ENCODE data around the gene UMAD1.

The UMAD1 gene

DNA sequence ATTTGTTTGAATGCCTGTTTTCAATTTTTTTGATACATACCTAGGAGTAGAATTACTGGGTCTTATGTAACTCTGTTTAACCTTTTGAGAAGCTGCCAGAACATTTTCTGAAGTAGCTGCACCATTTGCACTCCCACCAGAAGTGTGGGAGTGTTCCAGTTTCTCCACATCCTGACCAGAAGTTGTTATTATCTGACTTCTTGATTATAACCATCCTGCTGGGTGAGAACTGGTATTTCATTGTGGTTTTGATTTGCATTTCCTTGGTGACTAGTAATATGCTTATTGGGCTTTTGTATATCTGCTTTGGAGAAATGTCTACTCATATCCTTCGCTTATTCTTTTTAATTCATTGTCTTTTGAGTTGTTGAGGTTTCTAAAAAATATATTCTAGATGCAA is 210.8 kb downstream of the UMAD1 start:
- TF ChIP-seq OSR1 (CRISPR knock-in tag; IDR thresholded peaks at IDR 0.05) (no peak), ZFP30 (CRISPR knock-in tag; IDR thresholded peaks at IDR 0.05) (no peak), CSDC2 (CRISPR knock-in tag; IDR thresholded peaks at IDR 0.05) (no peak), RARB (CRISPR knock-in tag; IDR thresholded peaks at IDR 0.05) (no peak), ESRRG (CRISPR knock-in tag; IDR thresholded peaks at IDR 0.05) (no peak), ISL1 (CRISPR knock-in tag; IDR thresholded peaks at IDR 0.05) (no peak), ZNF565 (CRISPR knock-in tag; conservative IDR thresholded peaks at IDR 0.05; ENCODE audit: low read depth) (no peak), ZC3H10 (CRISPR knock-in tag; IDR thresholded peaks at IDR 0.05) (no peak), GLIS3 (CRISPR knock-in tag; IDR thresholded peaks at IDR 0.05) (no peak), BACH2 (CRISPR knock-in tag; IDR thresholded peaks at IDR 0.05; ENCODE audit: borderline replicate concordance) (no peak)
- TF ChIP-seq, protein P1, sequence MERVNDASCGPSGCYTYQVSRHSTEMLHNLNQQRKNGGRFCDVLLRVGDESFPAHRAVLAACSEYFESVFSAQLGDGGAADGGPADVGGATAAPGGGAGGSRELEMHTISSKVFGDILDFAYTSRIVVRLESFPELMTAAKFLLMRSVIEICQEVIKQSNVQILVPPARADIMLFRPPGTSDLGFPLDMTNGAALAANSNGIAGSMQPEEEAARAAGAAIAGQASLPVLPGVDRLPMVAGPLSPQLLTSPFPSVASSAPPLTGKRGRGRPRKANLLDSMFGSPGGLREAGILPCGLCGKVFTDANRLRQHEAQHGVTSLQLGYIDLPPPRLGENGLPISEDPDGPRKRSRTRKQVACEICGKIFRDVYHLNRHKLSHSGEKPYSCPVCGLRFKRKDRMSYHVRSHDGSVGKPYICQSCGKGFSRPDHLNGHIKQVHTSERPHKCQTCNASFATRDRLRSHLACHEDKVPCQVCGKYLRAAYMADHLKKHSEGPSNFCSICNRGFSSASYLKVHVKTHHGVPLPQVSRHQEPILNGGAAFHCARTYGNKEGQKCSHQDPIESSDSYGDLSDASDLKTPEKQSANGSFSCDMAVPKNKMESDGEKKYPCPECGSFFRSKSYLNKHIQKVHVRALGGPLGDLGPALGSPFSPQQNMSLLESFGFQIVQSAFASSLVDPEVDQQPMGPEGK (CRISPR knock-in tag; IDR thresholded peaks at IDR 0.05; ENCODE audit: borderline replicate concordance) = no peak
- TF ChIP-seq, protein P2, sequence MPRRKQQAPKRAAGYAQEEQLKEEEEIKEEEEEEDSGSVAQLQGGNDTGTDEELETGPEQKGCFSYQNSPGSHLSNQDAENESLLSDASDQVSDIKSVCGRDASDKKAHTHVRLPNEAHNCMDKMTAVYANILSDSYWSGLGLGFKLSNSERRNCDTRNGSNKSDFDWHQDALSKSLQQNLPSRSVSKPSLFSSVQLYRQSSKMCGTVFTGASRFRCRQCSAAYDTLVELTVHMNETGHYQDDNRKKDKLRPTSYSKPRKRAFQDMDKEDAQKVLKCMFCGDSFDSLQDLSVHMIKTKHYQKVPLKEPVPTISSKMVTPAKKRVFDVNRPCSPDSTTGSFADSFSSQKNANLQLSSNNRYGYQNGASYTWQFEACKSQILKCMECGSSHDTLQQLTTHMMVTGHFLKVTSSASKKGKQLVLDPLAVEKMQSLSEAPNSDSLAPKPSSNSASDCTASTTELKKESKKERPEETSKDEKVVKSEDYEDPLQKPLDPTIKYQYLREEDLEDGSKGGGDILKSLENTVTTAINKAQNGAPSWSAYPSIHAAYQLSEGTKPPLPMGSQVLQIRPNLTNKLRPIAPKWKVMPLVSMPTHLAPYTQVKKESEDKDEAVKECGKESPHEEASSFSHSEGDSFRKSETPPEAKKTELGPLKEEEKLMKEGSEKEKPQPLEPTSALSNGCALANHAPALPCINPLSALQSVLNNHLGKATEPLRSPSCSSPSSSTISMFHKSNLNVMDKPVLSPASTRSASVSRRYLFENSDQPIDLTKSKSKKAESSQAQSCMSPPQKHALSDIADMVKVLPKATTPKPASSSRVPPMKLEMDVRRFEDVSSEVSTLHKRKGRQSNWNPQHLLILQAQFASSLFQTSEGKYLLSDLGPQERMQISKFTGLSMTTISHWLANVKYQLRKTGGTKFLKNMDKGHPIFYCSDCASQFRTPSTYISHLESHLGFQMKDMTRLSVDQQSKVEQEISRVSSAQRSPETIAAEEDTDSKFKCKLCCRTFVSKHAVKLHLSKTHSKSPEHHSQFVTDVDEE (CRISPR knock-in tag; IDR thresholded peaks at IDR 0.05) = no peak
- ATAC-seq = no peak

DNA sequence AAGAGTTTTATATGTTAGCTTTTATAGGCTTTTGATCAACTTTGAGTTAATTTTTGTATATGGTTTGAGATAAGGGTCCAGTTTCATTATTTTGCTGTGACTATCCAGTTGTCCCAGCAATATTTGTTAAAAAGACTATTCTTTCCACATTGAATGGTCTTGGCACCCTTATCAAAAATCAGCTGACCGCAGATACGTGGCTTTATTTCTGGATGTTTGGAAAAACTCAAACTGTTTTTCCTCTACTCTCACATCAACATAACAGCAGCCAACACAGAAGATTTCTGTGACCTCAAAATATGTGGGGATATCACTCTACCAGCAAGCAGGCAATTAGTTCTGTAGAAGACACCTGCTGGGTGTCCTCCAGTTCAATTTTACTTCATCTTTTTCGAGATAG is 211.4 kb downstream of the UMAD1 start:
- TF ChIP-seq ZFP30 (CRISPR knock-in tag; IDR thresholded peaks at IDR 0.05) (no peak), BACH2 (CRISPR knock-in tag; IDR thresholded peaks at IDR 0.05; ENCODE audit: borderline replicate concordance) (no peak), GLIS3 (CRISPR knock-in tag; IDR thresholded peaks at IDR 0.05) (no peak), ARNTL (CRISPR knock-in tag; IDR thresholded peaks at IDR 0.05; ENCODE audit: borderline replicate concordance, low read depth) (no peak), RARB (CRISPR knock-in tag; IDR thresholded peaks at IDR 0.05) (no peak), SNAI2 (CRISPR knock-in tag; IDR thresholded peaks at IDR 0.05) (no peak), TOX (CRISPR knock-in tag; IDR thresholded peaks at IDR 0.05; ENCODE audit: borderline replicate concordance) (no peak), OSR1 (CRISPR knock-in tag; IDR thresholded peaks at IDR 0.05) (no peak), TCF4 (CRISPR knock-in tag; IDR thresholded peaks at IDR 0.05; ENCODE audit: borderline replicate concordance) (no peak), CSDC2 (CRISPR knock-in tag; IDR thresholded peaks at IDR 0.05) (no peak), ESRRG (CRISPR knock-in tag; IDR thresholded peaks at IDR 0.05) (no peak), ZNF8 (CRISPR knock-in tag; IDR thresholded peaks at IDR 0.05) (no peak), PPARA (CRISPR knock-in tag; IDR thresholded peaks at IDR 0.05; ENCODE audit: borderline replicate concordance) (no peak), ZC3H10 (CRISPR knock-in tag; IDR thresholded peaks at IDR 0.05) (no peak), ISL1 (CRISPR knock-in tag; IDR thresholded peaks at IDR 0.05) (no peak)
- TF ChIP-seq, protein P3, sequence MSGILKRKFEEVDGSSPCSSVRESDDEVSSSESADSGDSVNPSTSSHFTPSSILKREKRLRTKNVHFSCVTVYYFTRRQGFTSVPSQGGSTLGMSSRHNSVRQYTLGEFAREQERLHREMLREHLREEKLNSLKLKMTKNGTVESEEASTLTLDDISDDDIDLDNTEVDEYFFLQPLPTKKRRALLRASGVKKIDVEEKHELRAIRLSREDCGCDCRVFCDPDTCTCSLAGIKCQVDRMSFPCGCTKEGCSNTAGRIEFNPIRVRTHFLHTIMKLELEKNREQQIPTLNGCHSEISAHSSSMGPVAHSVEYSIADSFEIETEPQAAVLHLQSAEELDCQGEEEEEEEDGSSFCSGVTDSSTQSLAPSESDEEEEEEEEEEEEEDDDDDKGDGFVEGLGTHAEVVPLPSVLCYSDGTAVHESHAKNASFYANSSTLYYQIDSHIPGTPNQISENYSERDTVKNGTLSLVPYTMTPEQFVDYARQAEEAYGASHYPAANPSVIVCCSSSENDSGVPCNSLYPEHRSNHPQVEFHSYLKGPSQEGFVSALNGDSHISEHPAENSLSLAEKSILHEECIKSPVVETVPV (CRISPR knock-in tag; IDR thresholded peaks at IDR 0.05) = no peak
- TF ChIP-seq, protein P1 (CRISPR knock-in tag; IDR thresholded peaks at IDR 0.05; ENCODE audit: borderline replicate concordance) = no peak
- TF ChIP-seq, protein P4, sequence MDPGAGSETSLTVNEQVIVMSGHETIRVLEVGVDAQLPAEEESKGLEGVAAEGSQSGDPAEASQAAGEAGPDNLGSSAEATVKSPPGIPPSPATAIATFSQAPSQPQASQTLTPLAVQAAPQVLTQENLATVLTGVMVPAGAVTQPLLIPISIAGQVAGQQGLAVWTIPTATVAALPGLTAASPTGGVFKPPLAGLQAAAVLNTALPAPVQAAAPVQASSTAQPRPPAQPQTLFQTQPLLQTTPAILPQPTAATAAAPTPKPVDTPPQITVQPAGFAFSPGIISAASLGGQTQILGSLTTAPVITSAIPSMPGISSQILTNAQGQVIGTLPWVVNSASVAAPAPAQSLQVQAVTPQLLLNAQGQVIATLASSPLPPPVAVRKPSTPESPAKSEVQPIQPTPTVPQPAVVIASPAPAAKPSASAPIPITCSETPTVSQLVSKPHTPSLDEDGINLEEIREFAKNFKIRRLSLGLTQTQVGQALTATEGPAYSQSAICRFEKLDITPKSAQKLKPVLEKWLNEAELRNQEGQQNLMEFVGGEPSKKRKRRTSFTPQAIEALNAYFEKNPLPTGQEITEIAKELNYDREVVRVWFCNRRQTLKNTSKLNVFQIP (CRISPR knock-in tag; IDR thresholded peaks at IDR 0.05; ENCODE audit: borderline replicate concordance, low read depth) = no peak
- ATAC-seq = no peak

DNA sequence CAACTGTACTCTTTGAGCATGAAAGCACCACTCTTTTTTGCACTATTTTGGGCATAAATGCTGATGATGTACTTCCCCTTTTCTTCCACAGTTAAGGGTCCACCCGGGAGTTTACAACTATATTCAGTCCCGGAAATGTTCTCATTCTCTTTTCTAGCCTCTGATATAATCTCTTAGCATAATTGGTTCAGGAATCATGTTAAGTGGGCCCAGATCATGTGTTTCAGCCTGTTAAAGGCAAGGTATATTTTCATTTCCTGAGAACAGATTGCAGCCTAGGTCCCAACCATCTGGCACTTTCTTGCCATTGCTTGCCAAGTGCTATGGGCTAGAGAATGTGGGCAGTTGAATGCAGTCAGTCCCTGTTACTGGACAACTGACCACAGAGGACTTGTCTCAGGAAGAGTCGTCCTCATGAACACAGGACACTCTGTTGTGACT is 216.6 kb downstream of the UMAD1 start:
- ATAC-seq = no peak
- no peak for TF ChIP-seq ZFP3 (CRISPR knock-in tag; IDR thresholded peaks at IDR 0.05)
- TF ChIP-seq, protein P5, sequence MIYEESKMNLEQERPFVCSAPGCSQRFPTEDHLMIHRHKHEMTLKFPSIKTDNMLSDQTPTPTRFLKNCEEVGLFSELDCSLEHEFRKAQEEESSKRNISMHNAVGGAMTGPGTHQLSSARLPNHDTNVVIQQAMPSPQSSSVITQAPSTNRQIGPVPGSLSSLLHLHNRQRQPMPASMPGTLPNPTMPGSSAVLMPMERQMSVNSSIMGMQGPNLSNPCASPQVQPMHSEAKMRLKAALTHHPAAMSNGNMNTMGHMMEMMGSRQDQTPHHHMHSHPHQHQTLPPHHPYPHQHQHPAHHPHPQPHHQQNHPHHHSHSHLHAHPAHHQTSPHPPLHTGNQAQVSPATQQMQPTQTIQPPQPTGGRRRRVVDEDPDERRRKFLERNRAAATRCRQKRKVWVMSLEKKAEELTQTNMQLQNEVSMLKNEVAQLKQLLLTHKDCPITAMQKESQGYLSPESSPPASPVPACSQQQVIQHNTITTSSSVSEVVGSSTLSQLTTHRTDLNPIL (CRISPR knock-in tag; IDR thresholded peaks at IDR 0.05; ENCODE audit: low read depth) = no peak
- no peak for TF ChIP-seq ARNTL (CRISPR knock-in tag; IDR thresholded peaks at IDR 0.05; ENCODE audit: borderline replicate concordance, low read depth)
- no peak for TF ChIP-seq ESRRG (CRISPR knock-in tag; IDR thresholded peaks at IDR 0.05)

Measured in SK-N-SH treated with all-trans-retinoic acid at 6 μM for 48 hours (cell line).